CD4-positive, alpha-beta T cell (primary cell): ENCODE results near the gene SLC35A5. TPM values are rescaled to one million over a fixed set of nuclear protein-coding genes. Genes with fewer than 3 reads are reported as not detected.

ENCODE experiments used
- ATAC-seq: fragments of 200-7000 bp; cut with Tn5 transposase; one replicate; pipeline ENCODE4 v1.10.0; 2022; ENCODE audit warnings: mild to moderate bottlenecking; ENCODE audit not compliant: poor library complexity
- CTCF ChIA-PET: fragments of 350-600 bp; sonication (Branson Sonifier 250); formaldehyde crosslinking; loops from one replicate; lab custom pipeline; 2021; ENCODE audit warnings: antibody characterized with exemption, inconsistent platforms; lab: Charles Lee
- POLR2A ChIA-PET: fragments of 350-600 bp; sonication (Branson Sonifier 250); formaldehyde crosslinking; loops from one replicate; lab custom pipeline; 2021; ENCODE audit warnings: antibody characterized with exemption, inconsistent platforms; lab: Charles Lee
- DNase-seq, 14 experiments: peaks; one replicate each; pipeline ENCODE4 v3.0.0-alpha.2; 2013 to 2020; ENCODE audit warnings: mixed read lengths in 2 of 14
- H3K27ac ChIP-seq, 2 donors: one replicate each; pipeline versions ENCODE4 v1.5.1 to v1.7.0; 2013; ENCODE audit warnings: low read length in 2 of 2, low read depth in 1 of 2, mild to moderate bottlenecking in 1 of 2
- H3K27me3 ChIP-seq, 2 experiments: 1 replicate in 1 of 2; 2 replicates in 1 of 2; pipeline versions ENCODE4 v1.6.1 to v1.7.0; 2013; ENCODE audit warnings: low read length in 2 of 2, control low read depth in 1 of 2, mild to moderate bottlenecking in 1 of 2, moderate library complexity in 1 of 2; ENCODE audit not compliant: insufficient read depth in 2 of 2, control insufficient read depth in 1 of 2
- H3K36me3 ChIP-seq: one replicate; pipeline ENCODE4 v1.6.1; 2013; ENCODE audit warnings: low read length, control low read depth; ENCODE audit not compliant: insufficient read depth
- H3K4me1 ChIP-seq: one replicate; pipeline ENCODE4 v1.6.1; 2013; ENCODE audit warnings: low read length, control low read depth; ENCODE audit not compliant: insufficient read depth
- H3K4me3 ChIP-seq: one replicate; pipeline ENCODE4 v1.5.1; 2013; ENCODE audit warnings: mild to moderate bottlenecking, low read length, moderate library complexity
- H3K9me3 ChIP-seq, 2 experiments: 1 replicate in 1 of 2; 2 replicates in 1 of 2; pipeline versions ENCODE4 v1.6.1 to v1.7.0; 2013; ENCODE audit warnings: low read length in 2 of 2, mild to moderate bottlenecking in 2 of 2, control low read depth in 1 of 2, moderate library complexity in 1 of 2; ENCODE audit not compliant: control insufficient read depth in 1 of 2, insufficient read depth in 1 of 2
- H3K27ac Mint-ChIP-seq: one replicate; pipeline ENCODE4 v1.8.0; 2020; ENCODE audit warnings: mixed read lengths
- H3K27me3 Mint-ChIP-seq: one replicate; pipeline ENCODE4 v1.8.0; 2021; ENCODE audit warnings: mixed read lengths
- H3K36me3 Mint-ChIP-seq: one replicate; pipeline ENCODE4 v1.8.0; 2021; ENCODE audit warnings: low read depth, mixed read lengths
- H3K4me1 Mint-ChIP-seq: one replicate; pipeline ENCODE4 v1.8.0; 2021; ENCODE audit warnings: low read depth, mixed read lengths
- H3K4me3 Mint-ChIP-seq: one replicate; pipeline ENCODE4 v1.8.0; 2020; ENCODE audit warnings: mild to moderate bottlenecking, mixed read lengths
- H3K9me3 Mint-ChIP-seq: one replicate; pipeline ENCODE4 v1.8.0; 2020; ENCODE audit warnings: mixed read lengths
- CTCF ChIP-seq: fragments of 200-600 bp; IDR thresholded peaks from one replicate; pipeline ENCODE4 v1.8.0; 2022; ENCODE audit warnings: antibody characterized with exemption, mild to moderate bottlenecking
- intact Hi-C, 2 experiments: fragments of 100-400 bp; cut with DNase I in 1 of 2; cut with micrococcal nuclease in 1 of 2; formaldehyde crosslinking; loops; one replicate each; pipeline versions ENCODE4 v1.15.1 to v1.9.0; 2023 to 2025; cut with DNase I, micrococcal nuclease
- total RNA-seq, 174 experiments: library from RNA in 2 of 174; stranded (reverse) in 2 of 174; gene quantifications; one replicate each; pipeline ENCODE4 v1.2.3 and lab custom pipeline; 2021 to 2026

SLC35A5 gene
- total RNA-seq, 2 experiments from 2014 or later = 4.6 to 7.3 TPM

GRCh38 chr3:112583105-112583504, 21.3 kb downstream of the SLC35A5 start:
- no peaks in the 10 kb centered on the region for H3K4me1 ChIP-seq
- intact Hi-C loops = loop anchor here in 1 of 2 experiments (2.0 to 5.0 kb wide), 2 partner anchors 399 to 706 kb away; no protein-coding TSS in a partner anchor
- POLR2A ChIA-PET = no interaction called here
- H3K27me3 Mint-ChIP-seq = no peaks in the 10 kb centered on the region
- no peaks in the 10 kb centered on the region for H3K27me3 ChIP-seq
- DNase-seq (no peak), ATAC-seq (no peak)
- H3K4me1 Mint-ChIP-seq = peaks cover 5% of the 10 kb centered on the region
- no peak overlapping the region for H3K4me3 ChIP-seq
- peaks cover 90% of the 10 kb centered on the region for H3K36me3 Mint-ChIP-seq
- CTCF ChIA-PET = no interaction called here
- no peaks in the 10 kb centered on the region for H3K9me3 Mint-ChIP-seq
- no peak overlapping the region for H3K27ac Mint-ChIP-seq
- H3K36me3 ChIP-seq = peaks cover 49% of the 10 kb centered on the region
- no peaks in the 10 kb centered on the region for H3K9me3 ChIP-seq
- no peak overlapping the region for H3K4me3 Mint-ChIP-seq
- peak; percentile 2 for TF ChIP-seq CTCF
- H3K27ac ChIP-seq = no peak overlapping the region

GRCh38 chr3:112585782-112586181, 23.9 kb downstream of the SLC35A5 start:
- H3K27ac Mint-ChIP-seq = no peak overlapping the region
- intact Hi-C loops = no loop called here
- DNase-seq (no peak), ATAC-seq (no peak)
- Histone ChIP-seq H3K4me3 (no peak overlapping the region), H3K36me3 (peaks cover 42% of the 10 kb centered on the region), H3K9me3 (no peaks in the 10 kb centered on the region), H3K27me3 (no peaks in the 10 kb centered on the region), H3K4me1 (no peaks in the 10 kb centered on the region), H3K27ac (no peak overlapping the region)
- peaks cover 8% of the 10 kb centered on the region for H3K4me1 Mint-ChIP-seq
- H3K27me3 Mint-ChIP-seq = no peaks in the 10 kb centered on the region
- no peak for TF ChIP-seq CTCF
- H3K36me3 Mint-ChIP-seq = peaks cover 98% of the 10 kb centered on the region
- H3K4me3 Mint-ChIP-seq = no peak overlapping the region
- POLR2A ChIA-PET = no interaction called here
- CTCF ChIA-PET = no interaction called here
- no peaks in the 10 kb centered on the region for H3K9me3 Mint-ChIP-seq

GRCh38 chr3:112587336-112587735, 25.5 kb downstream of the SLC35A5 start:
- H3K4me1 Mint-ChIP-seq = peaks cover 11% of the 10 kb centered on the region
- H3K9me3 ChIP-seq = no peaks in the 10 kb centered on the region
- no peaks in the 10 kb centered on the region for H3K27me3 Mint-ChIP-seq
- H3K36me3 ChIP-seq = peaks cover 35% of the 10 kb centered on the region
- no peak overlapping the region for H3K4me3 Mint-ChIP-seq
- ChIA-PET POLR2A (no interaction called here), CTCF (no interaction called here)
- no peak for TF ChIP-seq CTCF
- no peaks in the 10 kb centered on the region for H3K27me3 ChIP-seq
- no peaks in the 10 kb centered on the region for H3K4me1 ChIP-seq
- H3K27ac ChIP-seq = no peak overlapping the region
- no peak for DNase-seq
- no peaks in the 10 kb centered on the region for H3K9me3 Mint-ChIP-seq
- H3K27ac Mint-ChIP-seq = no peak overlapping the region
- peaks cover 99% of the 10 kb centered on the region for H3K36me3 Mint-ChIP-seq
- intact Hi-C loops = no loop called here
- no peak overlapping the region for H3K4me3 ChIP-seq
- ATAC-seq = no peak
